SK-N-SH (cell line): ENCODE results near the gene TMA16. TPM values are rescaled to one million over a fixed set of nuclear protein-coding genes. Genes with fewer than 3 reads are reported as not detected.
"Not testable (repeated sequence)": the region's sequence is repeated elsewhere in the genome, so short reads cannot be mapped to it uniquely, and the experiment has no call there.

Experiments used
- CTCF ChIA-PET: fragments of 300-600, 350-600 bp; formaldehyde crosslinking; extraction: SDS; loops from one replicate; lab custom pipeline; 2021; lab: Yijun Ruan, JAX
- POLR2A ChIA-PET: fragments of 350-600 bp; sonication (Branson Sonifier 250); formaldehyde crosslinking; extraction: SDS; loops from one replicate; lab custom pipeline; 2020; ENCODE audit warnings: antibody characterized with exemption, inconsistent platforms; lab: Yijun Ruan, JAX
- DNase-seq: peaks from one replicate; pipeline ENCODE4 v3.0.0; 2012
- H2AFZ ChIP-seq: fragments of 200-600 bp; sonication (generic); 2 replicates; pipeline ENCODE4 v1.8.1; 2016; ENCODE audit warnings: antibody characterized with exemption, mild to moderate bottlenecking, low read depth
- H3F3A ChIP-seq: fragments of 200-600 bp; sonication (generic); replicated peaks from 2 replicates; pipeline ENCODE3; 2016; ENCODE audit warnings: antibody characterized with exemption, mild to moderate bottlenecking; ENCODE audit not compliant: insufficient read depth
- H3K27ac ChIP-seq, 2 experiments: fragments of 200-500 bp in 1 of 2; fragments of 200-600 bp in 1 of 2; sonication (Bioruptor generic) in 1 of 2; sonication (generic), shearing (Covaris generic) in 1 of 2; 2 replicates each; pipeline versions ENCODE4 v1.5.1 to v1.6.1; 2014 to 2016; ENCODE audit warnings: low read depth in 2 of 2, inconsistent platforms in 1 of 2, low read length in 1 of 2, mild to moderate bottlenecking in 1 of 2, mixed read lengths in 1 of 2
- H3K27me3 ChIP-seq: fragments of 200-600 bp; sonication (generic), shearing (Covaris generic); 2 replicates; pipeline ENCODE4 v1.6.1; 2016; ENCODE audit warnings: mixed run types; ENCODE audit not compliant: insufficient read depth
- H3K36me3 ChIP-seq, 2 experiments: fragments of 200-500 bp in 1 of 2; fragments of 200-600 bp in 1 of 2; sonication (Bioruptor generic) in 1 of 2; sonication (generic) in 1 of 2; replicated peaks in 1 of 2; 2 replicates each; pipeline versions ENCODE3 to v1.5.1; 2014 to 2016; ENCODE audit warnings: low read length in 1 of 2, mild to moderate bottlenecking in 1 of 2; ENCODE audit not compliant: insufficient read depth in 2 of 2, control insufficient read depth in 1 of 2
- H3K4me1 ChIP-seq, 2 experiments: fragments of 200-500 bp in 1 of 2; fragments of 200-600 bp in 1 of 2; sonication (Bioruptor generic) in 1 of 2; sonication (generic), shearing (Covaris generic) in 1 of 2; 2 replicates each; pipeline versions ENCODE4 v1.5.1 to v1.6.1; 2014 to 2016; ENCODE audit warnings: low read depth in 1 of 2, low read length in 1 of 2, mixed run types in 1 of 2; ENCODE audit not compliant: insufficient read depth in 2 of 2, control insufficient read depth in 1 of 2
- H3K4me2 ChIP-seq: fragments of 200-600 bp; sonication (generic), shearing (Covaris generic); 2 replicates; pipeline ENCODE4 v1.6.1; 2017; ENCODE audit warnings: mixed run types
- H3K4me3 ChIP-seq, 2 experiments: fragments of 200-500 bp in 1 of 2; fragments of 200-600 bp in 1 of 2; sonication (Bioruptor generic) in 1 of 2; sonication (generic), shearing (Covaris generic) in 1 of 2; 2 replicates each; pipeline versions ENCODE4 v1.5.1 to v1.8.1; 2014 to 2016; ENCODE audit warnings: low read depth in 2 of 2, inconsistent platforms in 1 of 2, low read length in 1 of 2, mild to moderate bottlenecking in 1 of 2, mixed read lengths in 1 of 2, moderate library complexity in 1 of 2
- H3K79me2 ChIP-seq: fragments of 200-600 bp; sonication (generic); 2 replicates; pipeline ENCODE4 v1.8.1; 2017; ENCODE audit warnings: mild to moderate bottlenecking; ENCODE audit not compliant: insufficient read depth
- H3K9ac ChIP-seq: fragments of 200-600 bp; sonication (generic); 2 replicates; pipeline ENCODE4 v1.6.1; 2017; ENCODE audit warnings: mixed run types
- H3K9me2 ChIP-seq: fragments of 200-600 bp; sonication (generic); 2 replicates; pipeline ENCODE4 v1.6.1; 2017; ENCODE audit warnings: mixed run types
- H3K9me3 ChIP-seq: fragments of 200-600 bp; sonication (generic); 2 replicates; pipeline ENCODE4 v1.6.1; 2017; ENCODE audit warnings: mixed run types, mild to moderate bottlenecking, moderate library complexity
- H4K20me1 ChIP-seq: fragments of 200-600 bp; sonication (generic); 2 replicates; pipeline ENCODE4 v1.6.1; 2017; ENCODE audit warnings: mild to moderate bottlenecking, mixed run types; ENCODE audit not compliant: insufficient read depth
- CTCF ChIP-seq: fragments of 200-600 bp; sonication (generic); IDR thresholded peaks from 2 replicates; pipeline ENCODE4 v1.6.1; 2017; ENCODE audit warnings: antibody characterized with exemption, mild to moderate bottlenecking, moderate library complexity
- ELF1 ChIP-seq: IDR thresholded peaks from 2 replicates; pipeline ENCODE4 v1.4.0; 2012
- EZH2phosphoT487 ChIP-seq: fragments of 200-600 bp; sonication (generic); IDR thresholded peaks from 2 replicates; pipeline ENCODE4 v1.6.1; 2017; ENCODE audit warnings: low read depth, mixed run types, mild to moderate bottlenecking, antibody characterized with exemption, moderate library complexity, borderline replicate concordance
- FOSL2 ChIP-seq: IDR thresholded peaks from 2 replicates; pipeline ENCODE4 v1.4.0; 2012; ENCODE audit warnings: low read depth, mild to moderate bottlenecking, moderate library complexity, borderline replicate concordance
- FOXJ3 ChIP-seq: sonication (generic); formaldehyde crosslinking; IDR thresholded peaks from 2 replicates; pipeline ENCODE4 v1.5.1; 2020; ENCODE audit warnings: mild to moderate bottlenecking, missing genetic modification reagents
- FOXM1 ChIP-seq: IDR thresholded peaks from 2 replicates; pipeline ENCODE4 v1.4.0; 2012; ENCODE audit warnings: low read depth, mild to moderate bottlenecking
- IRF3 ChIP-seq: fragments of 150-350 bp; IDR thresholded peaks from 2 replicates; pipeline ENCODE4 v1.6.1; 2016; ENCODE audit warnings: mild to moderate bottlenecking, low read depth, low read length
- JUND ChIP-seq: IDR thresholded peaks from 2 replicates; pipeline ENCODE4 v1.4.0; 2012
- MXI1 ChIP-seq: IDR thresholded peaks from 2 replicates; pipeline ENCODE4 v1.6.1; 2012; ENCODE audit warnings: mild to moderate bottlenecking, low read depth, low read length, improper control_type of control experiment
- NRF1 ChIP-seq: IDR thresholded peaks from 2 replicates; pipeline ENCODE4 v1.6.1; 2012; ENCODE audit warnings: low read depth, mild to moderate bottlenecking, low read length
- PBX3 ChIP-seq: IDR thresholded peaks from 2 replicates; pipeline ENCODE4; 2012
- RAD21 ChIP-seq: IDR thresholded peaks from 2 replicates; pipeline ENCODE4 v1.6.1; 2012; ENCODE audit warnings: mild to moderate bottlenecking, low read length
- RFX5 ChIP-seq: IDR thresholded peaks from 2 replicates; pipeline ENCODE4 v1.6.1; 2012; ENCODE audit warnings: mild to moderate bottlenecking, improper control_type of control experiment, low read length
- SIN3A ChIP-seq: IDR thresholded peaks from 2 replicates; pipeline ENCODE4 v1.6.1; 2012; ENCODE audit warnings: low read depth, mild to moderate bottlenecking, low read length, moderate library complexity, borderline replicate concordance
- TCF12 ChIP-seq: IDR thresholded peaks from 2 replicates; pipeline ENCODE4 v1.4.0; 2012
- TEAD4 ChIP-seq: IDR thresholded peaks from 2 replicates; pipeline ENCODE4 v1.4.0; 2012; ENCODE audit warnings: mild to moderate bottlenecking, borderline replicate concordance; ENCODE audit not compliant: insufficient read depth
- WGBS: methylation state at CpG from one replicate; pipeline ENCODE4 v1.1.6; 2017; ENCODE audit warnings: low lambda C conversion rate; 5-methylcytosine and 5-hydroxymethylcytosine counted together
- polyA plus RNA-seq, 3 experiments: library from polyadenylated mRNA; depleted of rRNA; stranded (reverse); fragments of >200 nt; gene quantifications; 2 replicates each; pipeline ENCODE4 v1.2.3, GENCODE V29; 2012

TMA16 gene
- polyA plus RNA-seq, 1 of the 3 experiments (the other 2 are of a cell fraction), result 10.0 TPM

- TF ChIP-seq FOXJ3 (CRISPR knock-in tag) (no peak), TEAD4 (no peak), RFX5 (no peak), TCF12 (no peak)
Measured at GRCh38 chr4:163536091-163536490, 41.6 kb downstream of the TMA16 start (continued).

GRCh38 chr4:163537114-163537513 is 42.6 kb downstream of the TMA16 start:
- Histone ChIP-seq H3K4me2 (no peak overlapping the region), H3K9ac (no peak overlapping the region), H3K36me3 (peaks cover 9 to 27% of the 10 kb centered on the region in 2 experiments), H3F3A (peaks cover 16% of the 10 kb centered on the region), H4K20me1 (no peaks in the 10 kb centered on the region)
- POLR2A ChIA-PET, result interaction anchor here (0.9 kb wide), 1 partner anchor 43 kb away, joined by 3 read pairs; the partner anchor contains the start of gene TMA16
- DNase-seq, result no peak
- TF ChIP-seq RAD21 (no peak), PBX3 (no peak), EZH2phosphoT487 (no peak), JUND (no peak), FOXJ3 (CRISPR knock-in tag) (no peak)
- TF ChIP-seq, all 33 proteins: peak for 0
- H2AFZ ChIP-seq, result no peak overlapping the region
- CTCF ChIA-PET, result interaction anchor here (1.1 to 6.4 kb wide), 3 partner anchors 12 to 52 kb away, joined by 3 to 60 read pairs (median 3); partner anchors contain the start of gene TMA16
- H3K27me3 ChIP-seq, result no peaks in the 10 kb centered on the region
- H3K4me1 ChIP-seq, result peaks cover 0 to 13% of the 10 kb centered on the region in 2 experiments; a peak in 1 of 4 replicates
- H3K9me2 ChIP-seq, result no peaks in the 10 kb centered on the region
- 97% methylated on average over 3 of the region's 3 CpGs for WGBS
- no peaks in the 10 kb centered on the region for H3K9me3 ChIP-seq
- H3K4me3 ChIP-seq, result no peak overlapping the region
- H3K79me2 ChIP-seq, result no peaks in the 10 kb centered on the region
- no peak overlapping the region for H3K27ac ChIP-seq

GRCh38 chr4:163538820-163539219 is 44.3 kb downstream of the TMA16 start:
- H3K79me2 ChIP-seq, H3K9me3 ChIP-seq, H3K4me3 ChIP-seq, DNase-seq, H2AFZ ChIP-seq, H3K27ac ChIP-seq, H4K20me1 ChIP-seq, H3K9me2 ChIP-seq, H3K9ac ChIP-seq, H3K4me2 ChIP-seq, H3K27me3 ChIP-seq, POLR2A ChIA-PET: not testable (repeated sequence)
- H3K36me3 ChIP-seq, result peaks cover 3 to 12% of the 10 kb centered on the region in 2 experiments
- CTCF ChIA-PET, result interaction anchor here (1.1 to 6.4 kb wide), 6 partner anchors 10 to 1041 kb away, joined by 3 to 60 read pairs (median 4); partner anchors contain the start of gene NPY1R
- peaks cover 0 to 13% of the 10 kb centered on the region in 2 experiments; a peak in 1 of 4 replicates for H3K4me1 ChIP-seq
- 83% methylated on average over 4 of the region's 4 CpGs for WGBS
- peaks cover 16% of the 10 kb centered on the region for H3F3A ChIP-seq

DNA sequence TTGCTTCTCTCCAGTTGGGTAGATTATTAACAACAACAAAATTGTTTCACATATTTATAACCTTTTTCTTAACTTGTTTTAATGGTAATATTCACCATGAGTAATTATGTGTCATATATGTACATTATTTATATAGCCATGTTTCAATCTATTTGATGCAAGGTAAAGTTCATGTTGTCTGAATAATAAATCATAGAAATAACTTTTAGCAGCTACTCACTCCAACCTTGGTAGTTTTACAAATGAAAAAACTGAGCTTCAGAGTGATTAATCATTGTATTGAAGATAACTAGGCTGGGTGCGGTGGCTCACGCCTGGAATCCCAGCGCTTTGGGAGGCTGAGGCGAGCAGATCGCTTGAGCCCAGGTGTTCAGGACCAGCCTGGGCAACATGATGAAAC is 46.0 kb downstream of the TMA16 start:
- Histone ChIP-seq H3K4me3 (no peak overlapping the region), H3K9me3 (no peaks in the 10 kb centered on the region), H3K36me3 (peaks cover 0 to 6% of the 10 kb centered on the region in 2 experiments), H3K9me2 (no peaks in the 10 kb centered on the region), H3F3A (peaks cover 16% of the 10 kb centered on the region), H3K4me2 (no peak overlapping the region), H4K20me1 (no peaks in the 10 kb centered on the region), H3K27ac (peak overlapping the region in 1 of 2 experiments; percentile 36; a peak in 1 of 4 replicates), H3K4me1 (peaks cover 0 to 13% of the 10 kb centered on the region in 2 experiments; a peak in 3 of 4 replicates), H3K9ac (no peak overlapping the region), H3K27me3 (no peaks in the 10 kb centered on the region), H2AFZ (no peak overlapping the region), H3K79me2 (no peaks in the 10 kb centered on the region)
- WGBS, result 94% methylated on average over 5 of the region's 5 CpGs
- ChIA-PET POLR2A (no interaction called here), CTCF (interaction anchor here (1.5 to 6.4 kb wide), 5 partner anchors 8 to 1043 kb away, joined by 4 to 60 read pairs (median 7); partner anchors contain the start of genes NPY1R and TMA16)
- DNase-seq, result no peak
- TF ChIP-seq NRF1, result no peak
- TF ChIP-seq RFX5, result no peak
- TF ChIP-seq EZH2phosphoT487, result no peak
- TF ChIP-seq CTCF, result no peak
- no peak for TF ChIP-seq ELF1
- no peak for TF ChIP-seq SIN3A
- TF ChIP-seq FOXM1, result no peak
- no peak for TF ChIP-seq FOXJ3 (CRISPR knock-in tag)
- TF ChIP-seq IRF3, result no peak
- no peak for TF ChIP-seq FOSL2
- no peak for TF ChIP-seq MXI1
- no peak for TF ChIP-seq JUND
